Measurements from ENCODE around the gene SVIL.
"Not testable (repeated sequence)": the region's sequence is repeated elsewhere in the genome, so short reads cannot be mapped to it uniquely, and the experiment has no call there.

SVIL gene

DNA sequence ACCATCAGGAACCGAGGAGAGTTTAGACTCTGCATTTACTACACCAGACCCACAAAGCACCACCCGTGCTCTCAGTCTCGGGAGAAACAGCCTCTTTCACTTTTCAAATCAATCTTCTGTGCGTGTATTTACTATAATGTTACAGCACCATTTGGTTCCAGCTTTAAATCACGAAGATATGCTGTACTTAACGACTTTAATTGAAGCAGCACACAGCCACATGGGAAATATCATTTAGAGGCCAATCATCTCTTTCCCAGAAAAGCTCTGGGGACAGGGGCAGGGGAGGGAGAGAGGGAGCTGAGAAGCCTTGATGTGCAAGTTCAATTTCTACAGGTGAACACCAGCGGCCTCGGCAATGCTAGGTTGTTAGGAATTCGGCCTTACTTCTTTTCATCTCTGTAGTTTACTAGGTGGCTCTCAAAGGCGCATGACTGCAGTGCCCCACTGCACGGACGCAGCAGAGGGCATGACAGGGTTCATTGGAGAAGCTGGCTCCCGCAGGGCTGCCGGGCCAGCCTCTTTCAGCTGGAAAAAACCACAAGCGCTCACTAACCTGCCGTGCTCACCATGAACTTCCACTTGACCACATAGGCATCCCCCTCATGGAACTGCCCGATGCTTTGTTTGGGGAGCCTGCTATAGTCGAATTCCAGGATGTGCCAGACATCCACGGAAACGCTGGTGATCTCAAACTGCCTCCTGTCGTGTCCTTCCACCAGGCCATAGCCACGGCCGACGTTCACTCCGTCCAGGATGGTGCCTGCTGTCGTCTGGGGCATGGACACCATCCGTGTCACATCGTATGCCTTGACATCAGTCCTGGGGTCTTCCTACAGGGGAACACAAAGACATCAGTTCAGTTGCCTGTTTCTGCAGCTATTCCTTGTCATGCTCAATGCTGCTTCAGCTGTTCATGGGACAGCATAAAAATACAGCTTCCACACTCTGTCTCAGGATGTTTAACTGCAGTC lies 154.5 kb downstream of the SVIL start:
- no peak for DNase-seq

- DNase-seq = no peak
These were observed 155.5 kb downstream of the SVIL start for GRCh38 chr10:29479081-29479925.

DNA sequence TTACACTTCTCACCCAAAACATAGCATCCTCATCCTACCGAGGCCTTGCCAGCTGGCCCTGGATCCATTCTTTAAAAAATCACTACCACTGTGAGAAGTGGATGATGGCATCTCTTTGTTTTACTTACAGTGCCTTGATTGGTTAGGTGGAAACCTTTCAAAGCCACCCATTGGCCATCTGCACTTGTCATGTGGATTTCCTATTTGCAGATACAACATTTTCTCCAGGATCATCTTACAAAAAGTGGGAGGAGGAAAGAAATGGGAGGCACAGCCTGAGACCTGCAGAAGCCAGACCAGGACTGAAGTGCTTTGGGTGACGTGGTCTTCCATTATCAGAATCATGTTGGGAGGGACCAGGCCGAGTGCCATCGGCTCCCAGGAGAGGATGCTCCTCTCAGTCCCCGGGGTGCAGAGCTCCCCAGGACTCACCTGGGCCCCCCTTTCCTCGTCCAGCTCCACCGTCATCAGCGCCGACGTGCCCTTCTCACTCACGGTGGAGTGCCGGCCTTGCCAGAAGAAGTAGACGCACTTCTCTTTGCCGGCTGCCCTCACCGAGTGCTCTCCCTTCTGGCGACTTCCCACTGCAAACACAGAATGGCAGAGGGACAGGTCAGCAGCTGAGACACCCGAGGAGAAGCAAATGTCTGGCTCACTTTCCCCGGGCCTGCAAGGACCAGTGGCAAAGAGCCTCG lies 161.2 kb downstream of the SVIL start:
- DNase-seq = no peak

- DNase-seq = no peak
These were observed 161.7 kb downstream of the SVIL start for GRCh38 chr10:29473087-29473356.

DNA sequence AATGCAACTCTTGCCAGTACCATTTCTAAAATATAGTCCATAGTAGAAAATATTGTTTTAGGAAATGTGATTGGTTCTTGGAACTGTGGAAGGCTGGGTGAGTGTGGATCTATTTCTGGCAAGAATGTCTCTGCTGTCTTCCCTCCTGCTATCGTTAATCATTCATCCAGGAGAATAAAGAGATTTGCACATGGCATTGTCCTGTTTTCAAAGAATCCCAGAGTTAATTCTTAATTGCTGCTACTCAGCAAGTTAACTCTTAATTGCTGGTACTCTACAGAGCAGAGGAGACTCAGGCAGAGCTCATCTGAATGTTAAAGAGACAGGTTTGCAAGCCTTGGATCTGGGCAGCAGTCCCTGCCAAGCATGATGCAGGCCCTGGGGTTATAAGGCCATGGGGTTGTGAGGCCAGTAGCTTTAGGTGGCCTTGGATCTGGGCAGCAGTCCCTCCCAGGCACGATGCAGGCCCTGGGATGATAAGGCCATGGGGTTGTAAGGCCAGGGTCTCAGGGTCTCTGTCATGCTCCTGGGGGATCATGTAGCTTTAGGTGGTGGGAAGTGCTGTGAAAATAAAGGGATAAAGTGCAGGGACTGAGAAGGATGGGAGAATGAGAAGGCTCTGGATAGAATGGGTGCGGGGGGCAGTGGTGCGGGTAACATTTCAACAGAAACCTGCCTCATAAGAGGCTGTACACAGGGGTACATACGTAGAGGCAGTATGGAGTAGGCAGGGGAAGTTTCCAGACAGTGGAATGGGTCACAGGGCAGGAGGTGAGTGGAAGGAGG lies 162.3 kb downstream of the SVIL start:
- DNase-seq = no peak

DNA sequence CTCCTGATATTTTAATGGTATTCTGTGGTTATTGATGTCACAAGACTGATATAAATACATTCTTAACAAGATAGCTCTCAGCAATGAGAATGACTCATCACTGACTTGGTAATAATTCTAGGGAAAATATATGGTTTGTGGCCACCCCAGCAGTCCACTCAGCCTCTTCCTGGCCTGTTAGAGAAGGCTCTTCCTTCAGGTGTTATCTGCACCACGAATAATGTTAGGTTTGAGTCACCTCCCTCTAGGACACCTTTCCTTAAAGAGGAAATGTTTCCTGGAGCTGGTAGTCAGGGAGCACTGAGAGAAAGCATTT lies 163.3 kb downstream of the SVIL start:
- DNase-seq = no peak

DNA sequence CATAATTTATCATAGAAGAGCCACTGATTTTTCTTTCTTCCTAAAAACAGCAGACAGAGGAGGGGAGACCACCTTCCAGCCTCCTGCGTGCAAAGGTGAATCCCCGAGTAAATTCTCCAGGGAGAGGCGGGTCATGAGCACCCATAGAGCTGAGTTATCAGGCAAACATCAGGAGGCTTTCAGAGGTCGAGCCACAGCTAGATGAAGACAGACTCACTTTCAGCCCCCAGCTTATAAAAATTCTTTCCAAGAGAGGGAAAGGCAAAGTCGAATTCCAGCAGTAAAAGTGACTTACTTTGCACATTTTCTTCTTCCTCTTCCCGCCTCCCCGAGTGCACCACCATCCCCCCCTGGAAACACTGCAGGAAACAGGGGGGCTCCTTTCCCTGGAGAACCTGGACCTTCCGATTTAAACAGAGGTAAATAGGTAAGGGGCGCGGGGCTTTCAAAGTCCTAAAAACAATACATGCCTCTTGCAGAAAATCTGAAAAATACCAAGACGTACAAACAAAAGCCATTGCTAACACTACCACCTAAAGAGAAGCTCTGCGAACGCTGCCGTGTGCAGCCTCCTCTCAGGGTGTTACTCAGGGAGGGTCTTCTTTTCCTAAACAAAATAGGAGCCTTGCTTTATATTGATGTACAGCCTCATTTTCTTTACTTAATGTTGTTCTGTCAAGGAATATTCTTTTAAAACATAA lies 163.8 kb downstream of the SVIL start:
- no peak for DNase-seq

DNA sequence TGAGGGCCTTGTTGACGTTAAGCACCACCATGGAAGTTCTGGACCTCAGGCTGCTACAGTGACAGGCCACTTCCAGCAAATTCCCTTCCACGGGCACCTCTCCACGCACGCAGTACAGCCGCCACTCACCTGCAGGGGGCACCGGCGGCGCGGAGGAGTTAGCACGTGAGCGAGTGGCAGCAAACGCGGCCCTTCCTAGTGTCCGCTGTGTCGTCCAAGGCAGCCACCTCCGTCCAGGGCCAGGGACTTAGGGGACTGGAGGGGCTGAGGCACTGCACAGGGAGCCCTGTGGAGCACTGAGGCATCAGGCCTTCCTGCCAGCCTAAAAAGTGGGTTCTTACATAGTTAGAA lies 164.4 kb downstream of the SVIL start:
- no peak for DNase-seq

GRCh38 chr10:29469481-29470354 lies 165.1 kb downstream of the SVIL start:
- no peak for DNase-seq

DNA sequence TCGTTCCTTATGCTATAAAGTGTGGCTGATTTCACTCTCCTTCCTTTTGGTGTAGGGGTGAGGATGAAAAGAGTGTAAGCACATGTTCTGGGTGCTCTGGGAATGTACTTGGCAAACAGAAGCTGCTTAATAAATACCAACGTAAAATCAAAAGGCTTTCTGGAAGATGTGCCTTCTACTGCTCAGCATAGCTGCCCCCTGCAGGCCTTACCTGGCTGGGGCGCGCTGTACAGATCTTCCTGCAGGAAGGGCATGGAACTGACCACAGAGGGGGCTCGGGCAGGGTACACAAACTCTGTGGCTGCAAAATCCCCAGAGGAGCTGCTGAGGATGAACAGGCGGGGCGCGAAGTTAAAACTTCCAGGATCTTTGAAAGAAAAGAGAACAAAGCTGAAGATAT lies 169.4 kb downstream of the SVIL start:
- no peak for DNase-seq

GRCh38 chr10:29464671-29465171 lies 170.1 kb downstream of the SVIL start:
- DNase-seq = not testable (repeated sequence)

- DNase-seq = no peak
These were observed 173.7 kb downstream of the SVIL start for GRCh38 chr10:29461042-29461441.

- not testable (repeated sequence) for DNase-seq
These were observed 176.6 kb downstream of the SVIL start for GRCh38 chr10:29458190-29458589.

- no peak for DNase-seq
These were observed 179.7 kb downstream of the SVIL start for GRCh38 chr10:29455095-29455494.

DNA sequence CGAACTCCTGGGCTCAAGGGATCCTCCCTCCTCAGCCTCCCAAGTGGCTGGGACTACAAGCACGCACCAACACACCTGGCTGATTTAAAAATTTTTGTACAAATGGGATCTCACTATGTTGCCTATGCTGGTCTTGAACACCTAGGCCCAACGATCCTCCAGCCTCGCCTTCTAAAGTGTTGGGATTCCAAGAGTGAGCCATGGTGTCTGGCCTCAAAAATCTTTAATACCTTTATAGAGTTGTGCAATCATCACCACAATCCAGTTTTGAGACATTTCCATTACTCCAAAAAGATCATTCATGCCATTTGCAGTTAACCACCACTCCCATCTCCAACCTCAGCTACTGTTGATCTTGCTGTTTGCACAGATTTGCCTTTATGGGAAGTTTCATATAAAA lies 180.5 kb downstream of the SVIL start:
- no peak for DNase-seq

DNA sequence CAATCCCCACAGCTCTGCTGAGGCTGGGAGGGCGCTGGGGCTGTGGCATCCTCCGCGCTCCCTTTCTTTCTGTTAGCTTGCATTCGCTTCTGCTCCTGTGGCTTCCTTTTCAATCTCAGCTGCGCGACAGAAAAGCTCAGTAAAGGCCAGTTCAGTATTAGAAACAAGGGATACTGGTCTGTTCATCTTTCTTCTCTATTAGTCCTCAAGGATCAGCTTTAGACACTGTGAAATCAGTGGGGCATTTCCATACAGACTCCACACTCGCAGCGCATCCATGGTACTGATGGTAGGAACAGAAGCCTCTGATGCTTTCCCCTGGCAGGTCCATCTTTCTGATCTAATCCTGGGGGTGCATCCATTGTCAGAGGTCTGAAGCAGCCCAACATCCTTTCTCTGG lies 182.2 kb downstream of the SVIL start:
- DNase-seq = no peak

- no peak for DNase-seq
These were observed 182.8 kb downstream of the SVIL start for GRCh38 chr10:29451946-29452345.

DNA sequence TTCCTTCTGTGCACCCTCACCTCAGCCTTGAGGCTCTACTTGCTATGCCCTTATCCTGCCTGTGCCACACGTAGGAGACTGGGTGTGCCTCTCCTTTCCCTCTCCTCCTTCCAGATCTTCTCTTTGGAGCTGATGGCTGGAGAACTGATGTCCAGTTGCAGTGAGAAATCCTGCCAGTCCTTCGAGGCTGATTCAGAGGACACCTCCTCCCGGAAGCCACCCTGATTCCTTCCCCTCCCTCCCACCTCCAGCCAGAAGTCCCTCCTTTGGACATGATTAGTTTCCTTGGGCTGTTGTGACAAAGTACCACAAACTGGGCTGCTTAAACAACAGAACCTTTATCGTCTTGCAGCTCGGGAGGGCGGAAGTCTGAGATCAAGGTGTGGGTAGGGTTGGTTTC lies 184.4 kb downstream of the SVIL start:
- no peak for DNase-seq

DNA sequence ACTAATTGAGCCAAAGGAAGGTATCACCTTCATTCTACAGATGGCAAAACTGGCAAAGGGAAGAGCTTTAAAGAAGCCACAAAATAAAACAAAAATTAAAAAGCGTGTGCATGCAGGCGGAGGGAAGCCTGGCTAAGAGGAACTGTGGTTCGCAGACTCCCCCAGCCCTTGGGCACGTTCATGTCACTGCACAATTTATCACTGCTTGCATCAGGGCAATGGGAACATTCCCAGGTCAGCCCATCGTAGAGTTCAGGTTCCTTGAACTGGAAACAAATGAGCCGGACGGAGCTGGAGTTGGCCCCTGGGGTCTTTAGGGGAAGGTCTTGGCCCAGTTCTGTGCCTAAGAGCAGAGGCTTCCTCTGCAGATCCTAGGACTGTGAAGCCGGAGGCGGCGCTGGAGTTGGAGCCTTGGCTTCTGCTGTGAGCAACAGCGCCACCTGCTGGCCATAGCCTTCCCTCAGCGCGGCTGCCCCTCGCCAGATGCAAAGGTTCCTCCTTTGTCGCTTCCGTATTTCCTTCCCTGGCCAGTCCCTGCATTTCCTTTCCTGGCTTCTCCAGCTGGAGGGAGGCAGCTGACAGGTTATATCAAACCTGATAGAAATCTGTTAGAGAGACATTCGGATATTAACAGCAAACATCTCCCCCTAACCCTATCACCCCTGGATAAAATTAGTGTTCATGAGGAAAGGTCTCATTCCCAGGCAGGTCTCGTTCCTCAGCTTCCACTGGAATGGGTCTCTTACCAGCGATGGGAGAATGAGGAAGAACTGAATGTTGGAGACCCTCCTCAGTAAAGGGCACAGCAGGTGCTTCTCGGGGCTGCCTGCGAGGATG lies 185.8 kb downstream of the SVIL start:
- DNase-seq = peak; percentile 62

GRCh38 chr10:29448125-29448524 lies 186.6 kb downstream of the SVIL start:
- DNase-seq = no peak
